ENCODE measurements around the gene RPL13A.

The RPL13A gene

DNA sequence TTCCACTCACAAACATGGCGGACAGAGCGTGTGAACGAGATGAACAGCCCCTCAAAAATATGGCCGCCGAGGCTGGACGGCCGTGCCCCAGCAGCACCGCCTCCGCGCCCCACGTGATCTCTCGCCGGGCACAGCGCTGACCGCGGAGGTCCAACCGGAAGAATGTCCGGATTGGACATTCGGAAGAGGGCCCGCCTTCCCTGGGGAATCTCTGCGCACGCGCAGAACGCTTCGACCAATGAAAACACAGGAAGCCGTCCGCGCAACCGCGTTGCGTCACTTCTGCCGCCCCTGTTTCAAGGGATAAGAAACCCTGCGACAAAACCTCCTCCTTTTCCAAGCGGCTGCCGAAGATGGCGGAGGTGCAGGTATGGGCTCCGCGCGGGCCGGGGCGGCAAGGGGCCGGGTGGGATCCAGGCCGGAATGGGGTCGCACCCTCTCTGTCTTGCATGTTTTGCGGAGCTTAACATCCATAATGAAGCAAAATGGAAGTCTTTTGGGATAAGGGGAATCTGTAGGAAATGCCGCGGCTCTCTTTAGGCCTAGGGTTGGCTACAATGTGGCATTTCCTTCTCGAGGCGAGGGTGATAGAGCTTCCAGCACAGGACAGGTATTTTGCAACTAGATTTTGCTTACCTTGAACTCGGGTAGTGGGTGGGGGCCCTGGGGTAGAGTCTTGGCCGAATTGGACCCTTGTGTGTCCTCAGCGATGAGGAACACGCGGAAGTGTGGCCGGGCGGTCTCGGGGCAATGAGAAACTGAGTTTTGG is at the start of gene RPL13A:
RPL13A (plus strand) TSS at position 332 of the 769 bp plus-strand sequence; CDS start at position 354, 22 bp downstream.
- DNase-seq: peak; percentile 100

DNA sequence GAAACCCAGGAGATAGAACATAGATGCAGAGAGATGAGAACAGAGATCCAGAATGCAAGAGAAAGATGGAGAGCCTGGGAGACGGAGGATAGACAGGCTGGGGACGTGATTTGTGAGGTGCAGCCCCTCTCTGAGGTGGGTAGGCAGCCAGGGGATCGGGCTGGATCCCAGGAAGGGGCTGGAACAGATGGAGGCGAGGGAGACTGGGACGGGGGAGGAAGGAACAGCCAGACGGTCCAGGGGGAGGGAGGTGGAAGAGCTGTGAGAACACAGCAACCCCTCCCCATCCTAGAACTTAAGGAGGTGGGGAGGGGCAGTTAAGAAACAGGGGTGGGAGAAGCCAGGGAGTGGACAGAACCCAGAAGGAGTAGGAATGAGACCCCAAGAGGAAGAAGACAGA is 49.1 kb upstream of the RPL13A start:
- DNase-seq: no peak

- no peak for DNase-seq
Observed at GRCh38 chr19:49439836-49440235, 47.6 kb upstream of the RPL13A start.

DNA sequence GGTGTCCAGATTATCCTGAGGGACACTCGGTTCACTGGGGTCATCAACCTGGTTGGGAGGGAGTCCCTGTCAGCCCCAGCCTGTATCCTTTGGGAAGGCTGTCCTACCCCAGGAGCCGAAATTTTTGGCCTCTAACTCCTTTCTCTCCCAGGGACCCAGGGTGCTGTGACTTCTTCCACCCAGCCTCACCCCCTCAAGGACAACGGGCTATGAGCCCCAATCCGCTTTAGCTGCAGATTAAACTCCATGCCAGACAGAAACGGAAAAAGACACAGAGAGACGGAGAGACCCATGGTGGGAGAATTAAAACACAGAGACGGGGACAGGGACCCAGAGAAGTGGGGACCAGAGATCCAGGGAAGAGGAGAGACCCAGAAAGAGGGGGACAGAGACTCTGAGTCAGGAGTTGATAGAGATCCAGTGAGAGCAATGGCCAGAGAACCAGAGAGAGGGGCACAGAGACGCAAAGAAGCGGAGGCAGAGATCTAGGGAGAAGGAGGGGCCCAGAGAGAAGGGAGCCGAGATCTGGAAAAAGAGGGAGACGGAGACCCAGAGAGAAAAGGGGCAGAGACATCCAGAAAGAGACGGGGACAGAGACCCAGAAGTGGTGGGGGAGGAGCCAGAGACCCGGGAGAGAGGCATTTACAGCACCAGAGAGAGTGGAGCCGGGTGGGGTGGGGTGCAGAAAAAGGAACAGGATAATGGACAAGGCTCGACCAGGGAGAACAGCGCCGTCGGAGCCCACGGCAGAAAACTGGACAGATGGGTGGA is 46.8 kb upstream of the RPL13A start:
- DNase-seq: peak; percentile 24

DNA sequence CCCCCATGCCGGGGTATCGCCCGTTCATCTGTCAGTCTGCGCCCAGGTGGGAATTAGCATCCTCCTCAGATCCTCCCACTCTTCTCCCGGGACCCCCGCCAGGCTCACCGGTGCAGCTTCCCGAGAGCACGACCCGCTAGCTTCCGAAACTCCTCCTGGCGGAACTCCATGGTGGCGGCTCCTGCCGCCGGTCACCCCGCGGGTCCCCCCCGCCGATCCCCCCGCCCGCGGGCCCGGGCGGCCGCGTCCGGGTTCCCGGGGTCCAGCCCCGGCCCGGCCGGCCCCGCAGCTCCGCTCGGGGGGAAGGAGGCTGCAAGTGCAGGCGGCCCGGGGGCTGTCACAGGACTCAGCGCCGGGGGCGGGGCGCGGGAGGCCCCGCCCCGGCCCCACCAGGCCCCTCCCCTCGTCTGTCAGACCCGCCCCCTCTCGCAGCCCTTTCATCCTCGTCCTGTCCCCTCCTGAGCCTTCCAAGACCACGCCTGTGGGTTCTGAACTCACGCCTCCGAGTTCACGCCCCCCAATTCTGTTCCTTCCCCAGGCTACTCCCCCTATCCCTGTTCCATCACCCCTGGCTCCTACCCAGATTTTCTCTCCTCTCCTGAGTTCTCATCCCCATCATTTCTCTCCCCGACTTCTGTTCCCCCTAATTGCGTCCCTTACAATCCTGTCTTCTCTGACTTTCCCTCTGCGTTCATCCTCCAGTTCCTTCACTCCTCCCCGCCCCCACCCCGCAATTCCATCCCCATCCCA is 46.0 kb upstream of the RPL13A start, which contains the start of gene SLC17A7:
SLC17A7 (minus strand) TSS at position 318 of the 750 bp plus-strand sequence; CDS start at position 170, 148 bp downstream.
- DNase-seq: no peak

GRCh38 chr19:49441960-49442350 is 45.5 kb upstream of the RPL13A start:
- peak; percentile 39 for DNase-seq

- DNase-seq: peak; percentile 23
Observed at GRCh38 chr19:49442354-49442753, 45.1 kb upstream of the RPL13A start.

- DNase-seq: peak; percentile 89
Observed at GRCh38 chr19:49442771-49443365, 44.5 kb upstream of the RPL13A start.

DNA sequence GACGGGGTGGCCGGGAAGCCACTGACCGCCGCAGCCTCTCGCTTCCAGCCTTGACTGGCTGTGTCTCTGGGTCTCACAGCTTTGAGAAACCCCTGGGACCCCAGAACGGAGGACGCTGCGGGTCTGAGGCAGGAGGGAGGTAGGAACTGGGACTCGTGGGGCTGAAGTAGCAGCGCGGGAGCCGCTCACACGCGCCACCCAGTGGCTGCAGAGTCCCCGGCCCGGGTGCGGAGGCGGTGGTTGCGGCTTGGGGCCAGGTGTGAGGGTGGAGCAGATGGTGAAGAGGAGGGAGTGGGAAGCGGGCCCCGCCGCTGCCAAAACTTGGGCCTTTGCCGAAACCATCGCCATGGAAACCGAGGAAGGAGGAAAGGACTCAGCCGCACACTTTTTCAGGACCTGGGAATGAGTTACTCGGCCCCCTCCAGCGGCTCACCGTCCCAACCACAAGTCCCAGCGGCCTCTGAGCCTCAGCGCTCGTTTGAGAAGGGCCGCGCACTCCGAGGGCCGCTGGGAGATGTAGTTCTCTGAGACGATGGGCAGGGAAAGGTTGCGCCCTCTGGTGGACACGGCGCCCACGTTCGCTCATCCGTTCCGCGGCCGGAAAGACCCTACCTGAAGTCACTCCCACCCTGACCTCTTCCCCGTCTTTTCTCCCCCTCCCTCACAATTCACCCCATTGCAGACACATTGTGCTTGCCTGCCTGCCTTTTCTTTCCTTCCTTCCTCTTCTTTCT is 43.9 kb upstream of the RPL13A start:
- peak; percentile 98 for DNase-seq

DNA sequence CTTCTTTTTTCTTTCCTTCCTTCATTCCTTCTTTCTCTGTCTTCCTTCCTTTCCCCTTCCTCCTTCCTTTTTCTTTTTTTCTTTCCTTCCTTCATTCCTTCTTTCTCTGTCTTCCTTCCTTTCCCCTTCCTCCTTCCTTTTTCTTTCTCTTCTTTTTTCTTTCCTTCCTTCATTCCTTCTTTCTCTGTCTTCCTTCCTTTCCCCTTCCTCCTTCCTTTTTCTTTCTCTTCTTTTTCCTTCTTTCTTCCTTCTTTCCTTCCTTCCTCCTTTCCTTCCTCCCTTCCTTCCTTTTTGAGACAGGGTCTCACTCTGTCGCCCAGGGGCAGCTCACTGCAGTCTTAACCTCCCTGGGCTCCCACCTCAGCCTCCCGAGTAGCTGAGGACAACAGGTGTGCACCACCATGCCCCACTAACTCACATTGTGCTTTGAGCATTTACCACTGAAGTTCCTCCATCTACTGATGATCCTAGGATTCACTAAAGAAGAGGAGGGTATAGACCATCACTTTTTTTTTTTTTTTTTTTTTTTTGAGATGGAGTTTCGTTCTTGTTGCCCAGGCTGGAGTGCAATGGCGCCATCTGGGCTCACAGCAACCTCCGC is 43.2 kb upstream of the RPL13A start:
- peak; percentile 17 for DNase-seq

DNA sequence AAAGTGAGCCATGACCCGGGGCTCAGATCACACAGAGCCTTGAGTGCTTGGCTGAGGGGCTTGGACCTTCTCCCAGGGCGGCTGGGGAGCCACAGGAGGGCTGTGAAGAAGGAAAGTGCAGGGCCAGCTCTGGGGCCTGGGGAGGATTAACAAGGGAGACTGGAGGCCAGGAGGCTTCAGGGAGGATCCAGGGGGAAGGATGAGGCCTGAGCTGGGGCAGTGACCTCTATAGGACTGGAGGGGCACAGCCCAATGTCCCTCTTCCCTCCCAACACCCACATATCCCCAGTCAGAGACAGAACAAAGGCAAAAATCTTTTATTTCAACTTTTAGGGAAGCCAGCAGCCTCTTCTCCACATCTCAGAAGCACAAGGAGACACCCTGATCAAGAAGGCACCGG is 41.4 kb upstream of the RPL13A start:
- DNase-seq: no peak

GRCh38 chr19:49447485-49448431 is 39.6 kb upstream of the RPL13A start:
- no peak for DNase-seq

GRCh38 chr19:49448432-49448786 is 39.0 kb upstream of the RPL13A start:
- DNase-seq: no peak

- no peak for DNase-seq
Observed at GRCh38 chr19:49450405-49450804, 37.0 kb upstream of the RPL13A start.

DNA sequence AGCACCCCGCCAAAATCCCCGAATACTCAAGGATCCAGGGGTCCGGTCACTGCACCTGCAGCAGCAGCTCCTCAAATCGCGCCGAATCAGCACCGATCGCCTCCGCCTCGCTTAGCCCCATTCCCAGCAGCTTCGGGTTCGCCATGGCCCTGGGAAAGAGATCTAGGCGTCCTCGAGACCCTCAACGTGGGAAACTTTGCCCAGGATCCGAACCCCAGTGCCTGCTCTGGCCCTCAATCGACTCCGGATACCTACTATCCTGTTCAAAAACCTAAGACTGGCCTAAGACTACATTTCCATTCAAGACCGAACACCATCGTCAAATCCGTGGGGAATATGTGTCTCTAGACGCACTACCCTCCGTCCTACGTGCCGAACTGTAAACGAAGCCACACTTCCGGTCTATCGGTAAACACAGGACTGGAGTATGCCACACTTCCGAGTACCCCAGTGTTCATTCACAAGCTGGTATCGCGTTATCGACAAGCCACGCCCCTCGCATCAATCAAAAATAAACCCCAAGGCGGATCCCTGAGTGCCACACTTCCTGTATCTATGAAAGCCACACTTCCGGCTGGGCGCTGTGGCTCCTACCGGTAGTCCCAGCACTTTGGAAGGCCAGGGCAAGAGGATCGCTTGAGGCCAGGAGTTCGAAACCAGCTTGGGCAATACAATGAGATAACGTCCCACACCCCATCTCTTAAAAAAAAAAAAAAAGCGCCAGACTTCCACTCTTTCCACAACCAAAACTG is 35.8 kb upstream of the RPL13A start, which contains the start of gene PIH1D1:
PIH1D1 (minus strand) TSS at position 385 of the 752 bp plus-strand sequence; CDS start at position 145, 240 bp downstream.
- peak; percentile 100 for DNase-seq

- peak; percentile 100 for DNase-seq
Observed at GRCh38 chr19:49453013-49453756, 34.2 kb upstream of the RPL13A start, which contains the start of gene ALDH16A1. Gene ALDH16A1, plus strand, starts transcription at chr19:49453225. Its CDS starts 107 bp downstream, at chr19:49453332.

- DNase-seq: no peak
Observed at GRCh38 chr19:49453757-49454240, 33.6 kb upstream of the RPL13A start.

DNA sequence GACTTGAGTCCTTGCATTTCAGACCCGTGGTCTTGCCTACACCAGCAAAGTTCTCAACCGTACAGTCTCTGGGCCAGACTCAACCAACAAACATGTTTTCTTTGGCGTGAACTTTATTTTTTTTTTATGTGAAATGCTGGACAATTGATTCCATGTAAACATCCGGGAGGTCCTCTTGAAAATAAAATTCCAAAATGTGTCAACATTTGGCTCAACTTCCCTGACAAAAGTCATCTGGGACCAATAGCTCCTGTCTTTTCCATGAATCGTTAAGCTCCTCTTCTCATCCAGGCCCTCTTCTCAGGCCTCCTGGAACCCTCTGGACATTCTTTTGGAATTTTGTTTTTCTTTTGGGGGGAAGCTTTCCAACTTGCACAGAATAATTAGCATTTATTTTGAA is 31.6 kb upstream of the RPL13A start:
- DNase-seq: no peak

DNA sequence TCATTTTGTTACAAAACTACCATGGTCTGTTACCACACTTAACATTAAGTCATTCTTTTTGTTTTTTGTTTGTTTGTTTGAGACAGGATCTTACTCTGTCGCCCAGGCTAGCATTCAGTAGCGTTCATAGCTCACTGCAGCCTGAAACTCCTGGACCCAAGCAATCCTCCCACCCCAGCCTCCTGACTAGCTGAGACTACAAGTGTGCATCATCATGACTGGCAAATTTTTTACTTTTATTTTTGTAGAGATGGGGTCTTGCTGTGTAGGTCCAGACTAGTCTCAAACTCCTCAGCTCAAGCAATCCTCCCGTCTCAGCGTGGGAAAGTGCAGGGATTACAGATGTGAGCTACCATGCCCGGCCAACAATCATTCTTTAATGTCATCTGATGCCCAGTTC is 31.1 kb upstream of the RPL13A start:
- DNase-seq: no peak

Data from eye (tissue), 1 donor.